Mucosa of stomach (tissue), 1 donor: ENCODE results near the gene NUDT22.
A peak's percentile ranks its signal among the peaks of the same experiment; 100 is the strongest.

Experiments used
- H3K27me3 ChIP-seq: one replicate; pipeline ENCODE4 v1.7.0; 2013; ENCODE audit warnings: mild to moderate bottlenecking, low read length; ENCODE audit not compliant: control insufficient read depth, insufficient read depth
- H3K36me3 ChIP-seq: one replicate; pipeline ENCODE4 v1.7.0; 2013; ENCODE audit warnings: low read length; ENCODE audit not compliant: control insufficient read depth, insufficient read depth
- H3K4me1 ChIP-seq: one replicate; pipeline ENCODE4 v1.7.0; 2013; ENCODE audit warnings: mild to moderate bottlenecking, low read length; ENCODE audit not compliant: control insufficient read depth, insufficient read depth
- H3K4me3 ChIP-seq: one replicate; pipeline ENCODE4 v1.7.0; 2013; ENCODE audit warnings: low read length
- H3K9ac ChIP-seq: one replicate; pipeline ENCODE4 v1.7.0; 2013; ENCODE audit warnings: mild to moderate bottlenecking, low read length, moderate library complexity
- H3K9me3 ChIP-seq: one replicate; pipeline ENCODE4 v1.7.0; 2013; ENCODE audit warnings: mild to moderate bottlenecking, low read length, moderate library complexity; ENCODE audit not compliant: control insufficient read depth
- donor health status: Pancreatic carcinoma.

NUDT22 gene

GRCh38 chr11:64266339-64266738 lies 40.3 kb downstream of the NUDT22 start:
- no peaks in the 10 kb centered on the region for H3K9me3 ChIP-seq
- no peaks in the 10 kb centered on the region for H3K27me3 ChIP-seq
- peaks cover 22% of the 10 kb centered on the region for H3K4me1 ChIP-seq
- H3K36me3 ChIP-seq = peaks cover 12% of the 10 kb centered on the region
- no peak overlapping the region for H3K9ac ChIP-seq
- no peak overlapping the region for H3K4me3 ChIP-seq

- Histone ChIP-seq H3K36me3 (peaks cover 12% of the 10 kb centered on the region), H3K27me3 (no peaks in the 10 kb centered on the region), H3K4me1 (peaks cover 32% of the 10 kb centered on the region), H3K9ac (peak overlapping the region; percentile 83), H3K4me3 (no peak overlapping the region), H3K9me3 (no peaks in the 10 kb centered on the region)
Measured at GRCh38 chr11:64267207-64267945, 41.3 kb downstream of the NUDT22 start.

GRCh38 chr11:64268025-64268892 lies 42.2 kb downstream of the NUDT22 start:
- Histone ChIP-seq H3K36me3 (peaks cover 6% of the 10 kb centered on the region), H3K4me1 (peaks cover 37% of the 10 kb centered on the region), H3K27me3 (no peaks in the 10 kb centered on the region), H3K9me3 (no peaks in the 10 kb centered on the region), H3K9ac (peak overlapping the region; percentile 83), H3K4me3 (no peak overlapping the region)

GRCh38 chr11:64268893-64269539 lies 42.9 kb downstream of the NUDT22 start:
- no peaks in the 10 kb centered on the region for H3K9me3 ChIP-seq
- H3K27me3 ChIP-seq = no peaks in the 10 kb centered on the region
- peak overlapping the region; percentile 83 for H3K4me3 ChIP-seq
- H3K9ac ChIP-seq = peak overlapping the region; percentile 83
- H3K36me3 ChIP-seq = no peaks in the 10 kb centered on the region
- H3K4me1 ChIP-seq = peaks cover 43% of the 10 kb centered on the region

- Histone ChIP-seq H3K9me3 (no peaks in the 10 kb centered on the region), H3K9ac (peak overlapping the region; percentile 84), H3K4me3 (peak overlapping the region; percentile 83), H3K36me3 (no peaks in the 10 kb centered on the region), H3K27me3 (no peaks in the 10 kb centered on the region), H3K4me1 (peaks cover 49% of the 10 kb centered on the region)
Measured at GRCh38 chr11:64269540-64270220, 43.6 kb downstream of the NUDT22 start.

- Histone ChIP-seq H3K4me1 (peaks cover 53% of the 10 kb centered on the region), H3K9ac (no peak overlapping the region), H3K4me3 (no peak overlapping the region), H3K9me3 (no peaks in the 10 kb centered on the region), H3K27me3 (no peaks in the 10 kb centered on the region), H3K36me3 (peaks cover 7% of the 10 kb centered on the region)
Measured at GRCh38 chr11:64275031-64275800, 49.1 kb downstream of the NUDT22 start.

GRCh38 chr11:64275841-64276240 lies 49.8 kb downstream of the NUDT22 start:
- no peak overlapping the region for H3K4me3 ChIP-seq
- peaks cover 53% of the 10 kb centered on the region for H3K4me1 ChIP-seq
- no peak overlapping the region for H3K9ac ChIP-seq
- no peaks in the 10 kb centered on the region for H3K27me3 ChIP-seq
- peaks cover 7% of the 10 kb centered on the region for H3K36me3 ChIP-seq
- no peaks in the 10 kb centered on the region for H3K9me3 ChIP-seq

- H3K9ac ChIP-seq = no peak overlapping the region
- no peaks in the 10 kb centered on the region for H3K9me3 ChIP-seq
- H3K27me3 ChIP-seq = no peaks in the 10 kb centered on the region
- H3K4me3 ChIP-seq = no peak overlapping the region
- H3K4me1 ChIP-seq = peaks cover 49% of the 10 kb centered on the region
- peaks cover 7% of the 10 kb centered on the region for H3K36me3 ChIP-seq
Measured at GRCh38 chr11:64276653-64277431, 50.8 kb downstream of the NUDT22 start.

- no peaks in the 10 kb centered on the region for H3K27me3 ChIP-seq
- H3K4me1 ChIP-seq = peaks cover 52% of the 10 kb centered on the region
- no peak overlapping the region for H3K9ac ChIP-seq
- H3K4me3 ChIP-seq = no peak overlapping the region
- no peaks in the 10 kb centered on the region for H3K9me3 ChIP-seq
- peaks cover 7% of the 10 kb centered on the region for H3K36me3 ChIP-seq
Measured at GRCh38 chr11:64278576-64279190, 52.6 kb downstream of the NUDT22 start.
